GM18526 (cell line): ENCODE measurements around the gene STX10.

Source experiments
- POLR2A ChIP-seq: IDR thresholded peaks from 3 replicates; pipeline ENCODE4 v1.6.1; 2011; ENCODE audit not compliant: insufficient read length; ENCODE audit errors: extremely low read depth

STX10 gene

DNA sequence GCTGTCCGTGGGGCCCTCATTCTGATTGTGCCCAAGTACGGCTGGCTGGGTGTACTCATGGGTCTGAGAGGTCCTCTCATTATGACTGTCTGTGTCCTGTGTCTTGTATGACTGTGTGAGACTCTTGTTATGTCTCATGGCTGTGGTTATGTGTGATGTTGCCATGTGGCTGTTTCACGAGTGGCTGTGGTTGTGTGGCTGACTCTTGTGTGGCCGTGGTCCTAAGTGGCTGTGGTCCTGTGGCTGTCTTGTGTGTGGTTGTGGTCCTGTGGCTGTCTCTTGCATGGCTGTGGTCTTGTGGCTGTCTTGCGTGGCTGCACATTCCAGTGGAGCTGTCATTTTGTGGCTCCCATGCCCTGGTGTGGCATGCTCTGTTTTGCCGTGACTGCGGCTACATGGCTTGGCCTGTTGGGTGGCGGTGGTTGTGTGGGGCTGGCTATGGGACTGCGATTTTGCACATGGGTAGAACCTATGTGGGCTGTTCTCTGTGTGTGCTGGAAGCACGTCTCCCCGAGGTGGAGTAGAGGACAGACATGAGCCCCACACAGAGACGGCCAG lies 50.1 kb downstream of the STX10 start:
- TF ChIP-seq POLR2A, result no peak

DNA sequence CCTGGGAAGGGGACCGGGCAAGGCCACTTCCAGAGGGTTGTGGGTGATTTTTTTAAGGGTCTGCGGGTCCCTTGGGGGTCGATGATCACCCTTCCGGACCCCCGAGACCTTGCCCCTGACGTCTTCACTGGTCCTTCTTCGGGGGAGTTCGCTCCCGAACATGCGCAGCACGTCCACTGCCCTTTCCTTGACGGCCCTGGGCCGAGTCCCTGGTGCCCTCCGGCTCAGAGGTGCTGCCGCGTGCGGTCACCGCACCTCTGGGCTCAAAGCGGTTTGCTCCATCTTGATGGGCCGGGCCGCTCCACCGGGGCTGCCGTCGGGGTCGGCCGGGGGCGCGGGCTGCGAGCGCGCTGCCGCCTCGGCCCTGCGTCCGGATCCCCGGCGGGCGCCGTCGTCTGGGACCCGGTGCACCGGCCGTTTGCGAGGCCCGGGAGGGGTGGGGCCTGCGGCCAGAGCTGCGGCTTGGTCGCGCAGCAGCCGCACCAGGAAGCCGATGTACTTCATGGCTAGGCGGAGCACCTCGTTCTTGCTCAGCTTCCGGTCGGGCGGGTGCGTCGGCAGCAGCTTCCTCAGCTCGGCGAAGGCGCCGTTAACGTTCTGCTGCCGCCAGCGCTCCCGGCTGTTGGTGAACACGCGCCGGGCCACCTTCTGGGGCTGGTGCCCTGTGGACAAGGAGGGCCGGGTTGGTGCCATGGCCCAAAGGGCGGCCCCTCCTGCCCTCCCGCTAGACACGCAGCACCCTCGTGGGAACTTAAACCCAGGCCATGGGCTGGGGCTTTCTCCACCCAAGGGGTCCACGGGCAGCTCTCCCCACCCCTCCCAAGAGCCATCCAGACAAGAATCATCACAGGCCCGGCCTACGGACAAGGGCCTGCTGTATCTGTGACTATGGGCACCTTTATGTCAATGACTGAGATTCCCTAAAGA lies 50.8 kb downstream of the STX10 start:
- peak; percentile 36 for TF ChIP-seq POLR2A

DNA sequence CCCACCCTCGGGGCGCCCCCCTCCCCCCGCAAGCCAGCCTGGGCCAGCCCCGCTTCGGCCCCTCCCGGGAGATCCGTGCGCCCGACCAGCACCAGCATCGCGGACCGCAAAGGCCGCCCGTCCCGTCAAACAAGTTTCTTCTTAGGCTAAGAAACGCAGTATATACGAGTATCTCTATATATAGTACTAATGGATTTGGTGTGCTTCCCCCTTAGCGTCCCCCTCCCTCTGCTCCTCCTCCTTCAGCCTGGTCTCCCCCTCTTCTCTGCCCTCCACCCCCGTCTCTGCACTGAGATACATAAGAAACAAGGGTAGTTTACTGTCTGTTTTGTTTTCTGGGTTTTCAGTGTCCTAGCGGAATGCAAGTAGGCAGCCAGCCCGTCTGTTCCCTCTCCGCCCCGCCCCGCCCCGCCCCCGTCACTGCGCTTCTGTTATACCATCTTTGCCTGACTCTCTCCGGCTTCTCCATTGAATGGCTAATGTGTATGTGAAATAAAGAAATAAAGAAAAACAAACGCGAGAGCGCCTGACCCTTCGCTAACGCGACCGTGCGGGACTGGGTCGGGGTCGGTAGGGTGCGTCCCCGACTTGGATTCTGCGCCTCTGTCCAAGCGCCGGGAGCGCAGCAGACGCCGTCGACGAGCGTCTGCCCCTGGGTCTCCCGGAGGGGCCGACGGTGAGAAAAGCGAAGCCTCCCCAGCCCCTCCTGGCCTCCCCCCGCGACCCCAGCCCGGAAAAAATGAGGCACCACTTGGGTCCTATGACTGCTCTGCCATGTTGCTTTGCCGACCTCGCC lies 51.7 kb downstream of the STX10 start:
- no peak for TF ChIP-seq POLR2A

DNA sequence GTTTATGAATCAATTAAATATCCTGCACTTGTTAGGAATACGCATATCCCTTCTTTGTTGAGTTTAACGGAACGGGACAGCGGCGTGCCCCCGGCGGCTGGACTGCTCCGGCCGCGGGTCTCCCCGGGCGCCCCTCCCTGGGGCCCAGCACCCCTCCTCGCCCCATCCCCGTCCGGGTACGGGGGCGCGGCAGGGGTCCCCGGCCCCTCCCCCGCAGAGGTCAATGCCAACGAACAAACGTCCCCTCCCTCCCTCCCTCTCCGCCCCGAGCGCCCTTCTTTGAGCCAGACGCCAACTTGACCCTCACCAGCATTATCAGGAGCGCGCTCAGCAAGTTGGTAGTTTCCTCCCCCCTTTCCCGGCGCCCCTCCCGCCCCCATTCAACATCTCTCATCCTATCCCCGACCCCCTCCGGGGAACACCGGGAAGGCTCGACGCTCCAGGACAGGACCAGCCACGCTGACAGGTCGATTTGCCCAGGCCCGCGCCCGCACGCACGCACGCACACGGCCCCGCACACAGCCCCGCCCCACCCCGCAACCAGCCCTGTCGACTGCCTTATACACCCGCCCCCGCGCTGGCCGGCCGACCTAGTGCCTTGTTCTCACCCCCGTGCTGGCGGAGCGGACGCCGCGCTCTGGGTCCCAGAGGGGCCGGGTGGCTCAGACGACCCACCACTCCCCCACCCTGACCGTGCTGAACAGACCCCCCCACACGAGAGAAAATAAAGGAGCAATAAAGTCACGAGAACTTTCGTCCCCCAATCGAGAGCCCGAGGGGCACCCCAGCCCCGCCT lies 52.5 kb downstream of the STX10 start:
- TF ChIP-seq POLR2A, result no peak

DNA sequence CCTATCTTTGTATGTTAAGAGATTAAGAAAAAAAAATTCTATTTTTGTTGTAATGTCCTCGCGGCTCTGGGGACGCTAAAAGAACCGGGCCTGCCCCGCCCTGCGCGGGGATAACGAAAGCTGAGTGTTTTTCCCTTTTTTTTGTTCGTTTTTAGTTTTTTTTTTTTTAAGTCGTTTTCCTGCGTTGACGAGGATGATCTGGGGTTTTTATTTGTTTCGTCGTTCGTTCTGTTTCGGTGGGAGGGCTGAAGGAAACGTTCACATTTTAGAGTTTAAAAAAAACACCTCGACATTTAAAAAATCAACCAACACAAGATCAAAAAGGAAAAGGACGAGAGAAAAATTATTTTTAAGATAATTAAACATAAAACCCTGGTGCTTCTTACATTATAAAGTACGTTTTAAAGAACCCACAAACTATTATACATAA lies 53.1 kb downstream of the STX10 start:
- no peak for TF ChIP-seq POLR2A

DNA sequence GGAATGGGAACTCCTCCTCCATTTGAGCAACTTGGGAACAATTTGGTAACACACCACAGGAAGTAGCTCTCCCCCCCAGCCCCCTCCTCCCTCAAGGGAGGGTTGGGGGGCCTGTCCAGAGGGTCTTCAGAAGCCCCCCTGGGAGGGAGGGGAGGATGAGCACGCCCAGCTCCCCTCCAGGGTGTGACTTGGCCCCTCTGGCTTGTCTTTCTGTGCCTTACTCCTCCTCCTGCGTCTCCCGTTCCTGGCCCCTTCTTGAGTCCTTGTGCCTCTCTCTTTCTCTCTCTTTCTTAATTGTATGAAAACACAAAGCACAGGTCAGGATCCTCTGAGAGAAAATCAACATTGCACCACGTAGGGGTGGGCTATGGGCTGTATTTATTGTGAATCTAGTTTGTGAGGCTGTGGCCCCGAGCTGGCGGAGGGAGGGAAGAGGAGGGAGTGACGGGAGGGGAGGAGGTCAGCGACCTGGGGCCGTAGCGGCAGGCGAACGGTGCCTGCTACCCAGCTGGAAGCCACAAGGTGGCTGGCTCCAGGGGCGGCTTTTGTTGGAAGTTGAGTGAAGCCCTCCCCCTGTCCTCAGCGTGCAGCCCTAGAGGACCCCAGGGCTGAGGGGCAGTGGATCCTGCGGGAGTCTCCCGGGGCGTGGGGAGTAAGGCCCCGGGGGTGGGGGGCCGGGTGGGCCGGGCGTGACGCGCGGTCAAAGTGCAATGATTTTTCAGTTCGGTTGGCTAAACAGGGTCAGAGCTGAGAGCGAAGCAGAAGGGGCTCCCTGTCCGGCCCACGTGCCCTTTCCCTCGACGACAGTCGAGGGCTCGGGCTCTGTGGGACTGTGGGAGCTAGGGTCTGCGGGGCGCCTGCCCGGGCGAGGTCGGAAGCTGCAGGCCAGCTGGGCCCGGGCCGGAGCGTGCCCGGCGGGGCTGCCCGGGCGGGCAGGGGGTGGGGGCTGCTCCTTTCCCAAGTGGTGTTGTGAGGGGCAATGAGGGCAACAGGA lies 53.9 kb downstream of the STX10 start:
- no peak for TF ChIP-seq POLR2A

DNA sequence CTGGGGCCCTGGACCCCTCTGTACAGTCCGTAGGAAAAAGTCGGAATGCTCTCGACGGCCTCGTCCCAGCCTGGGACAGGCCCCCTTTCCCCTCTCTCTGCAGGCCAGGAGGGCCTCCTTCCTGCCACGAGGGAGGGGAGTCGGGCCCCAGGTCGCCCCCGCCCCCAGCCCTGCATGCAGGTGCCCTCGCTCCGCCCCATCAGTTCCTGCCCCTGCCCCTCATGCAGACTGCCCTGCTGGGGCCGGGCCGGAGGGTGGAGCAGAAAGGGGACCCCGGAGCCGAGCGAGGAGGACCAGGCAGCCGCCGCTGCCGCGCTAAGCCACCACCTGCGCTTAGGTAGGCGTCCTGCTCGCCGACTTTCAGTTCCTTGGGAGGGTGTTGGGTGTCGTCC lies 54.8 kb downstream of the STX10 start:
- no peak for TF ChIP-seq POLR2A

DNA sequence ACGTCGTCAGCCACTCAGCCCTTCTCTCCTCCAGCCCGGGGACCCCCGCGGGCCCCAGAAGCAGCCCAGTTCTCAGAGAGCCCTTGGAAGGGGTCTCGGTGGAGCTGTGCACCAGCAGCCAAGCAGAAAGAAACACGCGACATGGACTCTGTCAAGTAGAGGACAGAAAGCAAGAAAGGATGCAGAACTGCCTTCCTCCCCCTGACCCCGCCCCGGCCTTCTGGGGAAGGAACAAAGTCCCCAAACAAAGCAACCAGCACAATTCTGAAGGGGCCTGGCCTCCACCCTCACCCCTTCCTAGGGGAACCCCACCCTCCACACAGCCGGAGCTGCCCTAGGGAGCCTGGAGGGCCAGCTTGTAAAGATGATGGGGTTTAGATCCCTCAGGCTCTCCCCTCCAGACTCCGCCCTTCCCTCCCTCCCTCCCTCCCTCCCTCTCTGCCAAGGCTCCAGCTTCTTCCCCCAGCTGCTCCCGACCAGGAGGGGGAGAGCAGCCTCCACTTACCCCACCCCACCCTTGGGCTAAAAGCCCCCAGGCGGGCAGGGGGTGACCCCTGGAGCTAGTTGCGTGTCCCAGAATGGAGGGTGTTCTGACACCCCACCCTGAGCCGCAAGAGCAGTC lies 55.3 kb downstream of the STX10 start:
- no peak for TF ChIP-seq POLR2A

DNA sequence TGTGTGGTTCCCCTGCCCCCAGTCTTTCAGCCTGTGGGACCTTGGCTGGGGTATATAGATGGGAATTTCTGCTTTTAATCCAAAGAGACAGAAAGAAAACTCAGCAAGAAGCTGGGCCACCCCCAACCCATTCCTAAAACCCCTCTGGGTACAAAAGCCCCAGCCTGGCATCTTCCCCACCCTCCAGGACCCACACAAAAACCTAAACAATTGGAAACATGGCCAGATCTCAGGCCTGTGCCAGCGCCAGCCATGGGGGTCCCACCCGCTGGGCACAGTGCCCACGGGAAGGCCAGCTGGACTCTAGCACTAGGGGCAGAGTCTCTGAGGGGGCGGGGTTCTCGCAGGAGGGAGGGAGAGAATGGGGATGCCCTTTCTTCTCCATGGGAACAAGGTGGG lies 56.1 kb downstream of the STX10 start:
- no peak for TF ChIP-seq POLR2A
